NCI-H1694 treated with DMSO at 0.1 percent for 48 hours (cell line): ENCODE measurements around the gene SMARCAL1.

Source experiments
- DNase-seq: peaks from one replicate; lab custom pipeline; 2025; lab: John Stamatoyannopoulos, UW

The SMARCAL1 gene

GRCh38 chr2:216426938-216427337, 14.7 kb downstream of the SMARCAL1 start:
- no peak for DNase-seq

GRCh38 chr2:216428618-216429350, 16.5 kb downstream of the SMARCAL1 start:
- DNase-seq = no peak

- no peak for DNase-seq
Observed at GRCh38 chr2:216429428-216429827, 17.1 kb downstream of the SMARCAL1 start.

GRCh38 chr2:216430811-216431530, 18.7 kb downstream of the SMARCAL1 start:
- DNase-seq = peak; percentile 57

GRCh38 chr2:216431531-216431856, 19.2 kb downstream of the SMARCAL1 start:
- peak; percentile 54 for DNase-seq

- DNase-seq = no peak
Observed at GRCh38 chr2:216436383-216436782, 24.1 kb downstream of the SMARCAL1 start.

- DNase-seq = no peak
Observed at GRCh38 chr2:216441308-216442010, 29.2 kb downstream of the SMARCAL1 start.

GRCh38 chr2:216445501-216445900, 33.2 kb downstream of the SMARCAL1 start:
- no peak for DNase-seq

- DNase-seq = no peak
Observed at GRCh38 chr2:216446343-216446742, 34.1 kb downstream of the SMARCAL1 start.

- no peak for DNase-seq
Observed at GRCh38 chr2:216447293-216447692, 35.0 kb downstream of the SMARCAL1 start.

- no peak for DNase-seq
Observed at GRCh38 chr2:216448829-216449228, 36.5 kb downstream of the SMARCAL1 start.

GRCh38 chr2:216450346-216450745, 38.1 kb downstream of the SMARCAL1 start:
- DNase-seq = no peak

GRCh38 chr2:216450784-216451183, 38.5 kb downstream of the SMARCAL1 start:
- no peak for DNase-seq

- DNase-seq = no peak
Observed at GRCh38 chr2:216453955-216454614, 41.8 kb downstream of the SMARCAL1 start.

GRCh38 chr2:216463148-216463547, 50.9 kb downstream of the SMARCAL1 start:
- no peak for DNase-seq

- DNase-seq = no peak
Observed at GRCh38 chr2:216464104-216464720, 51.9 kb downstream of the SMARCAL1 start.

GRCh38 chr2:216465579-216466195, 53.4 kb downstream of the SMARCAL1 start:
- DNase-seq = no peak

GRCh38 chr2:216467845-216468244, 55.6 kb downstream of the SMARCAL1 start:
- DNase-seq = no peak

GRCh38 chr2:216469661-216470060, 57.4 kb downstream of the SMARCAL1 start:
- DNase-seq = no peak

GRCh38 chr2:216473187-216473586, 60.9 kb downstream of the SMARCAL1 start:
- DNase-seq = no peak

- DNase-seq = no peak
Observed at GRCh38 chr2:216474925-216475670, 62.8 kb downstream of the SMARCAL1 start.
